ENCODE data around the gene IL16. TPM values are rescaled to one million over a fixed set of nuclear protein-coding genes. Genes with fewer than 3 reads are reported as not detected.

Gene IL16
- total RNA-seq, 1 donor from 2014 or later: 8.5 TPM

- peak in 2 of 3 experiments; percentile 14 to 28 for TF ChIP-seq CTCF (IDR thresholded peaks at IDR 0.05)
- Histone ChIP-seq H3K27ac (no peak overlapping the region), H3K27me3 (no peaks in the 10 kb centered on the region), H3K4me1 (no peaks in the 10 kb centered on the region), H3K36me3 (no peaks in the 10 kb centered on the region), H3K4me3 (no peak overlapping the region), H3K9me3 (no peaks in the 10 kb centered on the region)
- no peak for DNase-seq (ENCODE audit: low spot score in 2 of 2)
- intact Hi-C loops (cut with DNase I): no loop called here
These were observed 60.2 kb downstream of the IL16 start for GRCh38 chr15:81256916-81257315.

- Histone ChIP-seq H3K27ac (no peak overlapping the region), H3K4me1 (no peaks in the 10 kb centered on the region), H3K36me3 (no peaks in the 10 kb centered on the region), H3K4me3 (no peak overlapping the region), H3K27me3 (no peaks in the 10 kb centered on the region), H3K9me3 (no peaks in the 10 kb centered on the region)
- DNase-seq (ENCODE audit: low spot score in 2 of 2): no peak
- intact Hi-C loops (cut with DNase I): no loop called here
- no peak for TF ChIP-seq CTCF (IDR thresholded peaks at IDR 0.05)
These were observed 60.8 kb downstream of the IL16 start for GRCh38 chr15:81257435-81257834.

GRCh38 chr15:81258455-81258854 lies 61.8 kb downstream of the IL16 start:
- intact Hi-C loops (cut with DNase I): no loop called here
- DNase-seq (ENCODE audit: low spot score in 2 of 2): no peak
- H3K4me3 ChIP-seq: no peak overlapping the region
- no peak for TF ChIP-seq CTCF (IDR thresholded peaks at IDR 0.05)
- no peaks in the 10 kb centered on the region for H3K4me1 ChIP-seq
- no peaks in the 10 kb centered on the region for H3K27me3 ChIP-seq
- H3K9me3 ChIP-seq: no peaks in the 10 kb centered on the region
- H3K27ac ChIP-seq: no peak overlapping the region
- no peaks in the 10 kb centered on the region for H3K36me3 ChIP-seq

- Histone ChIP-seq H3K27me3 (no peaks in the 10 kb centered on the region), H3K27ac (no peak overlapping the region), H3K9me3 (no peaks in the 10 kb centered on the region), H3K36me3 (no peaks in the 10 kb centered on the region), H3K4me1 (no peaks in the 10 kb centered on the region), H3K4me3 (no peak overlapping the region)
- intact Hi-C loops (cut with DNase I): loop anchor here (10.0 kb wide), 1 partner anchor 155 kb away; no protein-coding TSS in a partner anchor
- no peak for DNase-seq (ENCODE audit: low spot score in 2 of 2)
- no peak for TF ChIP-seq CTCF (IDR thresholded peaks at IDR 0.05)
These were observed 63.1 kb downstream of the IL16 start for GRCh38 chr15:81259760-81260298.

- Histone ChIP-seq H3K4me3 (no peak overlapping the region), H3K4me1 (peaks cover 0 to 4% of the 10 kb centered on the region in 2 donors), H3K36me3 (no peaks in the 10 kb centered on the region), H3K27ac (no peak overlapping the region), H3K9me3 (no peaks in the 10 kb centered on the region), H3K27me3 (no peaks in the 10 kb centered on the region)
- DNase-seq (ENCODE audit: low spot score in 2 of 2): no peak
- intact Hi-C loops (cut with DNase I): loop anchor here (10.0 kb wide), 1 partner anchor 156 kb away; no protein-coding TSS in a partner anchor
- TF ChIP-seq CTCF (IDR thresholded peaks at IDR 0.05): no peak
These were observed 64.6 kb downstream of the IL16 start for GRCh38 chr15:81261172-81261811.
